ENCODE data around the gene CFDP1. TPM values are rescaled to one million over a fixed set of nuclear protein-coding genes. Genes with fewer than 3 reads are reported as not detected.

CFDP1 gene
- polyA plus RNA-seq, 2 of the 4 experiments (the other 2 are of a cell fraction), result 70.2 to 72.8 TPM

DNA sequence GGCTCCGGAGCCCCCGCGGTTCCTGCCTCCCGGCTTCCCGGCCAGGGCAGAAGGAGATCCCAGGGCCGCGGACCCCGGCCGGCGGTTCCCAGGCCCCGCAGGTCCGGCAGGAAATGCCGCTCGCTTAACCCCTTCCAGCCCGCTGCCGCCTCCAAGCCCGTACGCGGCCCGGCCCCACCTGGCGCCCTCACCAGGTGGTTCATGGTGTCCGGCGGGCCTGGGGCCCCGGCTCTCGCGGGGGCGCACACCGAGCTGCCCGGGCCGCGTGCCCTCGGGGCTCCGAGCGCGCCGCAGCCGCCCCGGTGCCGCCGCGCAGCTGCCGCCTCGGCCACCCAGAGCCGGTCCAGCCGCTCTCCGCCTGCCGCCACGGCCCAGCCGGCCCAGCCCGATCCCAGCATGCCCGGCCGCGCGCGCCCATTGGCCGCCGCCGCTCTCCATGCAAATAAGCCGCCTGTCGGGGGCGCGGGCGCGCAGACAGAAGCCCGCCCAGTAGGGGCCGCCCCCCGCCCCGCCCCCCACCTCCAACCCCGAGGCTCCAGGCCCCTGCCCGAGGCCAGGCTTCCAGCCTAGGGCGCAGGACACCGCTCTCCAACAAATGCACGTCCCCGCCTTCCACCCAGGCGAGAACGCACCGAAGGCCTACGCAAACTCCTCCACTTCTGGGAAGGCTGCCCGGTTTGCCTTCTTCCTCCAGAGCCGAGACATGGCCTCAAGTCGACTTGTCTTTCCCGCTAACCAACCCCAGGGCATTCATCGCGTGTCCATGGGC, 181.8 kb downstream of the CFDP1 start, which contains the start of gene BCAR1:
Gene BCAR1, minus strand, starts transcription at position 345 of the 769 bp plus-strand sequence. Its CDS starts 142 bp downstream, at position 203.
- Histone ChIP-seq H3K4me1 (peaks cover 83% of the 10 kb centered on the region), H3K4me2 (peak within 1 kb of the TSS; percentile 97), H3K9me3 (no peaks in the 10 kb centered on the region), H3K27ac (peak within 1 kb of the TSS; percentile 89 to 99), H3K4me3 (peak within 1 kb of the TSS; percentile 74)
- POLR2A ChIA-PET, result interaction anchor here (0.8 to 3.4 kb wide), 6 partner anchors 12 to 182 kb away, joined by 3 to 15 read pairs (median 4); partner anchors contain the start of gene CFDP1
- TF ChIP-seq PHF8 (IDR thresholded peaks at IDR 0.05; ENCODE audit: borderline replicate concordance, low read depth), result peak; percentile 61; the same call in 1 of the 2 replicates
- TF ChIP-seq, protein P1, sequence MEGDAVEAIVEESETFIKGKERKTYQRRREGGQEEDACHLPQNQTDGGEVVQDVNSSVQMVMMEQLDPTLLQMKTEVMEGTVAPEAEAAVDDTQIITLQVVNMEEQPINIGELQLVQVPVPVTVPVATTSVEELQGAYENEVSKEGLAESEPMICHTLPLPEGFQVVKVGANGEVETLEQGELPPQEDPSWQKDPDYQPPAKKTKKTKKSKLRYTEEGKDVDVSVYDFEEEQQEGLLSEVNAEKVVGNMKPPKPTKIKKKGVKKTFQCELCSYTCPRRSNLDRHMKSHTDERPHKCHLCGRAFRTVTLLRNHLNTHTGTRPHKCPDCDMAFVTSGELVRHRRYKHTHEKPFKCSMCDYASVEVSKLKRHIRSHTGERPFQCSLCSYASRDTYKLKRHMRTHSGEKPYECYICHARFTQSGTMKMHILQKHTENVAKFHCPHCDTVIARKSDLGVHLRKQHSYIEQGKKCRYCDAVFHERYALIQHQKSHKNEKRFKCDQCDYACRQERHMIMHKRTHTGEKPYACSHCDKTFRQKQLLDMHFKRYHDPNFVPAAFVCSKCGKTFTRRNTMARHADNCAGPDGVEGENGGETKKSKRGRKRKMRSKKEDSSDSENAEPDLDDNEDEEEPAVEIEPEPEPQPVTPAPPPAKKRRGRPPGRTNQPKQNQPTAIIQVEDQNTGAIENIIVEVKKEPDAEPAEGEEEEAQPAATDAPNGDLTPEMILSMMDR (IDR thresholded peaks at IDR 0.05), result no peak; the same call in 2 of the 3 replicates
- TF ChIP-seq, protein P2, sequence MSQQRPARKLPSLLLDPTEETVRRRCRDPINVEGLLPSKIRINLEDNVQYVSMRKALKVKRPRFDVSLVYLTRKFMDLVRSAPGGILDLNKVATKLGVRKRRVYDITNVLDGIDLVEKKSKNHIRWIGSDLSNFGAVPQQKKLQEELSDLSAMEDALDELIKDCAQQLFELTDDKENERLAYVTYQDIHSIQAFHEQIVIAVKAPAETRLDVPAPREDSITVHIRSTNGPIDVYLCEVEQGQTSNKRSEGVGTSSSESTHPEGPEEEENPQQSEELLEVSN (IDR thresholded peaks at IDR 0.05; ENCODE audit: borderline replicate concordance, low read depth), result peak; percentile 59; the same call in 1 of the 2 replicates
- TF ChIP-seq POLR2A (IDR thresholded peaks at IDR 0.05; ENCODE audit: low read length), result peak; percentile 65
- TF ChIP-seq, protein P3, sequence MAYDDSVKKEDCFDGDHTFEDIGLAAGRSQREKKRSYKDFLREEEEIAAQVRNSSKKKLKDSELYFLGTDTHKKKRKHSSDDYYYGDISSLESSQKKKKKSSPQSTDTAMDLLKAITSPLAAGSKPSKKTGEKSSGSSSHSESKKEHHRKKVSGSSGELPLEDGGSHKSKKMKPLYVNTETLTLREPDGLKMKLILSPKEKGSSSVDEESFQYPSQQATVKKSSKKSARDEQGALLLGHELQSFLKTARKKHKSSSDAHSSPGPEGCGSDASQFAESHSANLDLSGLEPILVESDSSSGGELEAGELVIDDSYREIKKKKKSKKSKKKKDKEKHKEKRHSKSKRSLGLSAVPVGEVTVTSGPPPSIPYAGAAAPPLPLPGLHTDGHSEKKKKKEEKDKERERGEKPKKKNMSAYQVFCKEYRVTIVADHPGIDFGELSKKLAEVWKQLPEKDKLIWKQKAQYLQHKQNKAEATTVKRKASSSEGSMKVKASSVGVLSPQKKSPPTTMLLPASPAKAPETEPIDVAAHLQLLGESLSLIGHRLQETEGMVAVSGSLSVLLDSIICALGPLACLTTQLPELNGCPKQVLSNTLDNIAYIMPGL (CRISPR knock-in tag; IDR thresholded peaks at IDR 0.05; ENCODE audit: borderline replicate concordance), result no peak
- no peak for TF ChIP-seq EP300 (IDR thresholded peaks at IDR 0.05)
- TF ChIP-seq ZFP36 (IDR thresholded peaks at IDR 0.05; ENCODE audit: borderline replicate concordance, partially characterized antibody), result peak; percentile 11
- no peak for TF ChIP-seq FOXS1 (CRISPR knock-in tag; IDR thresholded peaks at IDR 0.05)
- TF ChIP-seq SMC3 (IDR thresholded peaks at IDR 0.05), result 0 out of 3 replicates have a peak, but pooled peaks have one; percentile 11
- TF ChIP-seq, protein P4, sequence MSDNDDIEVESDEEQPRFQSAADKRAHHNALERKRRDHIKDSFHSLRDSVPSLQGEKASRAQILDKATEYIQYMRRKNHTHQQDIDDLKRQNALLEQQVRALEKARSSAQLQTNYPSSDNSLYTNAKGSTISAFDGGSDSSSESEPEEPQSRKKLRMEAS (IDR thresholded peaks at IDR 0.05), result peak; percentile 18
- TF ChIP-seq JUN (IDR thresholded peaks at IDR 0.05), result peak in 1 of 2 experiments; percentile 77; a peak in 2 of 5 replicates
- no peak for TF ChIP-seq SREBF2 (IDR thresholded peaks at IDR 0.05)
- no peak for TF ChIP-seq RFX5 (IDR thresholded peaks at IDR 0.05)
- TF ChIP-seq, protein P5, sequence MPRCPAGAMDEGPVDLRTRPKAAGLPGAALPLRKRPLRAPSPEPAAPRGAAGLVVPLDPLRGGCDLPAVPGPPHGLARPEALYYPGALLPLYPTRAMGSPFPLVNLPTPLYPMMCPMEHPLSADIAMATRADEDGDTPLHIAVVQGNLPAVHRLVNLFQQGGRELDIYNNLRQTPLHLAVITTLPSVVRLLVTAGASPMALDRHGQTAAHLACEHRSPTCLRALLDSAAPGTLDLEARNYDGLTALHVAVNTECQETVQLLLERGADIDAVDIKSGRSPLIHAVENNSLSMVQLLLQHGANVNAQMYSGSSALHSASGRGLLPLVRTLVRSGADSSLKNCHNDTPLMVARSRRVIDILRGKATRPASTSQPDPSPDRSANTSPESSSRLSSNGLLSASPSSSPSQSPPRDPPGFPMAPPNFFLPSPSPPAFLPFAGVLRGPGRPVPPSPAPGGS (IDR thresholded peaks at IDR 0.05), result peak; percentile 50; the same call in 1 of the 3 replicates
- TF ChIP-seq GATA3 (IDR thresholded peaks at IDR 0.05; ENCODE audit: borderline replicate concordance), result no peak
- no peak for TF ChIP-seq TFCP2L1 (CRISPR knock-in tag; IDR thresholded peaks at IDR 0.05)
- TF ChIP-seq MYC (IDR thresholded peaks at IDR 0.05; ENCODE audit: borderline replicate concordance, low read length), result no peak
- no peak for TF ChIP-seq RAD21 (conservative IDR thresholded peaks at IDR 0.05 in 1 of 2, IDR thresholded peaks at IDR 0.05 in 1 of 2)
- TF ChIP-seq ESRRA (IDR thresholded peaks at IDR 0.05; ENCODE audit: borderline replicate concordance, low read length), result no peak
- DNase-seq (ENCODE audit: low read depth in 1 of 2, low spot score in 1 of 2), result peak; percentile 85 to 87
- 13% methylated on average over 32 of the region's 84 CpGs for WGBS (ENCODE audit: missing lambda C conversion rate)
- CTCF ChIA-PET, result interaction anchor here (1.0 to 11.7 kb wide), 8 partner anchors 11 to 135 kb away, joined by 3 to 139 read pairs (median 4); no protein-coding TSS in a partner anchor
- FAIRE-seq, result no peak
- peak; percentile 69 to 77 for ATAC-seq
